ENCODE data around the gene COL16A1.

The COL16A1 gene

DNA sequence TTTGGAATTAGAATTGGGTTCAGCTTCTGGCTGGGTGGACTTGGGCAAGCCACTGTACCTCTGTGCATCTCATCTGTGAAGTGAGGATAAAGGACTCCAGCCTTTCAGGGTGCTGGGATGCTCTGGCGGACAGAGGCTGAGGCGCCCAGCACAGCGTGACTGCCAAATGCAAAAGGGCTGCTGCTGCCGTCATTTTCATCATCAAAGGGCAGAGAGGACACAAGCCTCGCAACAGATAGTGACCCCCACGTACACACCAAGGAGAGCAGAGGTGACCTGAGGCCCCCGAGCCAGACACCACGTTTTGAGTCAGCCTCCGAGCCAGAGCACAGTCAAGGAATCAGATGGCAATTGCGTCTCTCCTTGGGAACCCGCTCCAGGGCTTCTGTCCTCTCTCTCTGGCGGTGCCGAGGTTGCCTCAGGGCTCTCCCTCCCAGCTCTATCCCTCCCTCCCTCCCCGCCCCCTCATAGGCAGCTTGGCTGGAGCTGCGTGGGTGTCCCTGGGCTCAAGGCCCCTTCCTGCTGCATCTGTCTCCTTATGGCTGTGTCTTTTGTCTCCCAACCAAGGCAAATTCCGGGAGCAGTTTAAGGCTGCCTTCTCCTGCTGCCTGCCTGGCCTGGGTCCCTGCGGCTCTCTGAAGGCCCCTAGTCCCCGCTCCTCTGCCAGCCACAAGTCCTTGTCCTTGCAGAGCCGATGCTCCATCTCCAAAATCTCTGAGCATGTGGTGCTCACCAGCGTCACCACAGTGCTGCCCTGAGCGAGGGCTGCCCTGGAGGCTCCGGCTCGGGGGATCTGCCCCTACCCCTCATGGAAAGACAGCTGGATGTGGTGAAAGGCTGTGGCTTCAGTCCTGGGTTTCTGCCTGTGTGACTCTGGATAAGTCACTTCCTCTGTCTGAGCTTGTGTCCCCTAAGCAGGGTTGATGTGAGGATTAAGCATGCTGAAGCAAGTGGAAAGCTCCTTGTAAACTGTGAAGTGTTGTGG is 77.3 kb downstream of the COL16A1 start:
- TF ChIP-seq, protein P1, sequence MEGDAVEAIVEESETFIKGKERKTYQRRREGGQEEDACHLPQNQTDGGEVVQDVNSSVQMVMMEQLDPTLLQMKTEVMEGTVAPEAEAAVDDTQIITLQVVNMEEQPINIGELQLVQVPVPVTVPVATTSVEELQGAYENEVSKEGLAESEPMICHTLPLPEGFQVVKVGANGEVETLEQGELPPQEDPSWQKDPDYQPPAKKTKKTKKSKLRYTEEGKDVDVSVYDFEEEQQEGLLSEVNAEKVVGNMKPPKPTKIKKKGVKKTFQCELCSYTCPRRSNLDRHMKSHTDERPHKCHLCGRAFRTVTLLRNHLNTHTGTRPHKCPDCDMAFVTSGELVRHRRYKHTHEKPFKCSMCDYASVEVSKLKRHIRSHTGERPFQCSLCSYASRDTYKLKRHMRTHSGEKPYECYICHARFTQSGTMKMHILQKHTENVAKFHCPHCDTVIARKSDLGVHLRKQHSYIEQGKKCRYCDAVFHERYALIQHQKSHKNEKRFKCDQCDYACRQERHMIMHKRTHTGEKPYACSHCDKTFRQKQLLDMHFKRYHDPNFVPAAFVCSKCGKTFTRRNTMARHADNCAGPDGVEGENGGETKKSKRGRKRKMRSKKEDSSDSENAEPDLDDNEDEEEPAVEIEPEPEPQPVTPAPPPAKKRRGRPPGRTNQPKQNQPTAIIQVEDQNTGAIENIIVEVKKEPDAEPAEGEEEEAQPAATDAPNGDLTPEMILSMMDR (conservative IDR thresholded peaks at IDR 0.05): no peak
- TF ChIP-seq ZFX (IDR thresholded peaks at IDR 0.05): no peak
- no peak overlapping the region for H3K27ac ChIP-seq

DNA sequence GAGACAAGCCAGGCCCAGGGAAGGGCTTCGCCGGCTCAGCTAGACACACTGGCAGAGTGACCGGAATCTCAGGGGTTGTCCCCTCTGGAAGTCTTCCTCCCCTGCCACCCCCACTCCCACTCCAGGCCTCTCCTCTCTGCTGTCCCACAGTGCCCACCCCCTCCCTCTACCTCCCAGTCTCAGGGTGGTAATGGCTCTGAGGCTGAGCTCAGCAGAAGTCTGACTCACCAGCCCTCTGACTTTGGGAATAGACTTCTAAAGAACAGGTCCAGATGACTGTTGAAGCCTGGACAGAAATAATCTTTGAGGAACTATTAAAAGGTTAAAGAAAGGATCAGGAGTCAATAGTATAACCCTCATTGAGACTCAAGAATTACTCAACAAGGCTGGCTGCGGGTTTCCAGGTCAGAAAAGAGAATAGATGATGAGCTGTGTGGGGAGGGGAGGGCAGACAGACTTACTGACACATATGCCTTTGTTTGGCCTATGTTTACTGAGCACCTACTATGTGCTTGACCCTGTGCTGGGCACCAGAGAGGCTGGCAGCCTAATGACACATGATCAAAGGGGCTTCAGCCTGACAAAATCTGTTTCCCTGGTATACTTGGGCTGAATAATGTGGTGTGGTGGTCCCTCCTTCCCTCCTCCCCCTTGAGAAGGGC is 78.1 kb downstream of the COL16A1 start:
- TF ChIP-seq ZFX (IDR thresholded peaks at IDR 0.05): no peak
- TF ChIP-seq, protein P1 (conservative IDR thresholded peaks at IDR 0.05): no peak
- no peak overlapping the region for H3K27ac ChIP-seq

DNA sequence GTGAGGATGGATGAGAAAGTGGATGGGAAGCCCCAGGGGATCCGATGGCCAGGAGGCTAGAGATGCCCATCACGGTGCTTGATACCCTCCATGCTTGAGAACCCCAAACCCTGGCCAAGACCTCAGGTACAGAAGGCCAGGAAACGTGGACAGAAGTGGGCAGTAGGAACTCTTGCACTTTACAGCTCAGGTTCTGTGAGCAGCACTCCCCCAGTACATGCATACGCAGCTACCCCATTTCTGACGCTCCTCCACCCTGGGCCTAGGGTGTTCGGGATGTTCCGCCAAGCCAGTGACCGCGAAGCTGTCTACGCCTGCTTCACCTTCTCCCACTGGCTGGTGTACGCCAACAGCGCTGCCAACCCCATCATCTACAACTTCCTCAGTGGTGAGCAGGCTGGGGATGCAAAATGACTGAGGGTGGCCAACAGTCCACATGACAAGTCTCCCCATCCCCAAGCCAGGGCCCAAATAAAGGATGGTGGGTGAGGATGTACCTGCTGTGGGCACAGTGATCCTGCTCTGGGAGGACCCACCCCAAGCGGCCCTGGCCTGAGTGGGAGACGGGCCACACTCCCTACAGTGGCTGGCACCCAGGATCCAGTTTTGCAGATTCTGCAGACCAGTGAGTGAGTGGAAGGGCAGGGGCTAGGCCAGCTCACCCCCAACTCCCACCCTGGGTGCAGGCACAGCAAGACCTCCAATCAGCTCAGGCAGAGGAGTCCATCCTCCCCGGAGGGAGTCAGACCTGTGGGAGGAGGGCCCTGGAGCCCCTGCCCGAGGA is 78.9 kb downstream of the COL16A1 start:
- TF ChIP-seq, protein P1 (conservative IDR thresholded peaks at IDR 0.05): no peak
- TF ChIP-seq ZFX (IDR thresholded peaks at IDR 0.05): no peak
- H3K27ac ChIP-seq: no peak overlapping the region

DNA sequence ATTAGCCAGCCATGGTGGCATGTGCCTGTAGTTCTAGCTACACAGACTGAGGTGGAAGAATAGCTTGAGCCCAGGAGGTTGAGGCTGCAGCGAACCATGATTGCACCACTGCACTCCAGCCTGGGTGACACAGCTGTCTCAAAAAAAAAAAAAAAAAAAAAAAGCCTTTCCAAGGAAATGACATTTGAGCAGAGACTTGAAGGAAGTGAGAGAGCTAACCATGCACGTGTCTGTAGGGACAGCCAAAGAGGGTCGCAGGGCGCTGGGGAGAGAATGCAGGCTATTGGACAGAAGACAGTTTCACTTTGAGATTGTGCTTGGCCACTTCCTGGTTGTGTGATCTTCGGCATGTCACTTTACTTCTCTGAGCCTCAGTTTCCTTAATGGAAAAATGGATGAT is 79.5 kb downstream of the COL16A1 start:
- H3K27ac ChIP-seq: no peak overlapping the region
- no peak for TF ChIP-seq ZFX (IDR thresholded peaks at IDR 0.05)
- TF ChIP-seq, protein P1 (conservative IDR thresholded peaks at IDR 0.05): no peak

DNA sequence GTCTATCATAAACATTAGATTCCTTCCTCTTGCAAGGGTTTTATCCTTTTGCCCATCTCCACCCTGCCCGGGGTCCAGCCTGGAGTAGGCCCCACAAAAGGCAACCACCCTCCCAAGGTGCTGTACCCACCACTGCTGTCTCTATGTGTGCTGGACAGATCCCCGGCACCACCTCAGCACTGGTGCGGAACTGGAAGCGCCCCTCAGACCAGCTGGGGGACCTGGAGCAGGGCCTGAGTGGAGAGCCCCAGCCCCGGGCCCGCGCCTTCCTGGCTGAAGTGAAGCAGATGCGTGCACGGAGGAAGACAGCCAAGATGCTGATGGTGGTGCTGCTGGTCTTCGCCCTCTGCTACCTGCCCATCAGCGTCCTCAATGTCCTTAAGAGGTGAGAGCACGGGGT is 80.5 kb downstream of the COL16A1 start:
- TF ChIP-seq ZFX (IDR thresholded peaks at IDR 0.05): no peak
- TF ChIP-seq, protein P1 (conservative IDR thresholded peaks at IDR 0.05): no peak
- no peak overlapping the region for H3K27ac ChIP-seq

DNA sequence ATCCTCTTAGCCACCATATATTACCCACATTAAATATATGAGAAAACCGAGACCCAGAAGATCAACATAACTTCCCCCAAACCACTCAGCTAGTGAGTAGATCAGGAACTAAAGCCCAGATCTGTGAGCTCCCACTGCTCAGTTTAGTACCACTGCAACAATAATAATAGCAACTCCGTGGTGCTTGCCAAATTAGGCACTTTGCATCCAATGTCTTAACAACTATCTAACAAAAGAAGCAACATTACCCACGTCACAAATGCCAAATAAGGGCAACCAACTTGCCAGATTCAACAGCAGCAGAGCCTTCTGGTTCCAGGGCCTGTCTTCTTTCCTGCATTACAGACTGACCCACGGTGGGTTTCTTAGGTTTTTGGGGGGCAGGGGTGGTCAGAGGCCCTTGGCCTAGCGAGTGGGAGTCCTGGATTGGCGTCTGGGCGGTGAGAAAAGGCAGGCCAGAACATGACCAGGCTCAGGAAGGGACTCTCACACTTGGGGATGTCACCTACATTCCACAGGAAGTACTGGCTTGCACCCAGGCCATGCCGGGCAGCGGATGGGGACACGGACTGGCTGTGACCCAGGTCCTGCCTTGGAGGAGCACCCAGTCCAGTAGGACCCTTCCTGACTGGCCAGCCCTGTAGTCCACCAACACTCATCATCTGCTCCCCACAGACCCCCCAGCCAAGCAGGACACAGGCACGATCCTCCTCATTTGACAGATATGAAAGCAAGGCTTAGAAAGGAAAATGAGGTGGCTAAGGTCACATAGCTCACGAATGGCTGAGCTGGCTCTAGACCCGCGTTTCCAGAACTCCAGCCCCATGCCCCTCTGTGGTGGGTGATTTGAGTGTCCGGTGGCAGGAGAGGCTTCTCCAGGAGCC is 81.7 kb downstream of the COL16A1 start:
- H3K27ac ChIP-seq: no peak overlapping the region
- TF ChIP-seq, protein P1 (conservative IDR thresholded peaks at IDR 0.05): no peak
- no peak for TF ChIP-seq ZFX (IDR thresholded peaks at IDR 0.05)
